H9 (cell line): ENCODE results near the gene NINL. TPM values are rescaled to one million over a fixed set of nuclear protein-coding genes. Genes with fewer than 3 reads are reported as not detected.

Experiments
- DNase-seq: peaks from one replicate; pipeline ENCODE4 v3.0.0-alpha.2; 2017
- H2AFZ ChIP-seq: one replicate; pipeline ENCODE4 v1.6.1; 2013; ENCODE audit warnings: mild to moderate bottlenecking, low read length, control low read depth, moderate library complexity
- H2AK5ac ChIP-seq: 2 replicates; pipeline ENCODE4 v1.6.1; 2013; ENCODE audit warnings: low read length, control low read depth, mixed read lengths; ENCODE audit not compliant: insufficient read length
- H2BK120ac ChIP-seq: one replicate; pipeline ENCODE4 v1.6.1; 2013; ENCODE audit warnings: low read depth, mild to moderate bottlenecking, low read length, control low read depth, inconsistent platforms; ENCODE audit not compliant: poor library complexity, severe bottlenecking
- H2BK12ac ChIP-seq: 2 replicates; pipeline ENCODE4 v1.6.1; 2013; ENCODE audit warnings: low read length, control low read depth, mixed read lengths, low read depth; ENCODE audit not compliant: insufficient read length
- H2BK15ac ChIP-seq: 2 replicates; pipeline ENCODE4 v1.6.1; 2013; ENCODE audit warnings: low read depth, low read length, control low read depth
- H2BK20ac ChIP-seq: one replicate; pipeline ENCODE4 v1.6.1; 2013; ENCODE audit warnings: low read depth, mild to moderate bottlenecking, low read length, control low read depth, inconsistent platforms; ENCODE audit not compliant: poor library complexity, severe bottlenecking
- H2BK5ac ChIP-seq: 2 replicates; pipeline ENCODE4 v1.6.1; 2013; ENCODE audit warnings: low read length, control low read depth, mixed read lengths; ENCODE audit not compliant: insufficient read length
- H3K14ac ChIP-seq: 2 replicates; pipeline ENCODE4 v1.6.1; 2013; ENCODE audit warnings: low read length, control low read depth; ENCODE audit not compliant: insufficient read depth
- H3K18ac ChIP-seq: 2 replicates; pipeline ENCODE4 v1.6.1; 2013; ENCODE audit warnings: low read depth, mild to moderate bottlenecking, mixed read lengths, low read length, control low read depth; ENCODE audit not compliant: insufficient read length
- H3K23ac ChIP-seq: 2 replicates; pipeline ENCODE4 v1.6.1; 2013; ENCODE audit warnings: low read length, control low read depth, mixed read lengths, low read depth; ENCODE audit not compliant: insufficient read length
- H3K23me2 ChIP-seq: 2 replicates; pipeline ENCODE4 v1.6.1; 2013; ENCODE audit warnings: low read depth, mild to moderate bottlenecking, mixed read lengths, low read length, control low read depth; ENCODE audit not compliant: insufficient read length, poor library complexity, severe bottlenecking
- H3K27ac ChIP-seq: 2 replicates; pipeline ENCODE4 v1.5.1; 2013; ENCODE audit warnings: low read length, control low read depth, mixed read lengths, low read depth; ENCODE audit not compliant: insufficient read length
- H3K27me3 ChIP-seq: 2 replicates; pipeline ENCODE4 v1.6.1; 2013; ENCODE audit warnings: low read length, control low read depth, inconsistent platforms; ENCODE audit not compliant: insufficient read depth
- H3K4ac ChIP-seq: 2 replicates; pipeline ENCODE4 v1.6.1; 2013; ENCODE audit warnings: low read depth, mild to moderate bottlenecking, control low read depth, inconsistent platforms, low read length, moderate library complexity
- H3K4me1 ChIP-seq: 2 replicates; pipeline ENCODE4 v1.6.1; 2013; ENCODE audit warnings: low read length, control low read depth, inconsistent platforms; ENCODE audit not compliant: insufficient read depth
- H3K4me2 ChIP-seq: 2 replicates; pipeline ENCODE4 v1.6.1; 2013; ENCODE audit warnings: low read length, control low read depth, mixed read lengths; ENCODE audit not compliant: insufficient read length, insufficient read depth
- H3K56ac ChIP-seq: 2 replicates; pipeline ENCODE4 v1.6.1; 2013; ENCODE audit warnings: low read depth, mild to moderate bottlenecking, mixed read lengths, low read length, control low read depth; ENCODE audit not compliant: insufficient read length
- H3K79me1 ChIP-seq: 2 replicates; pipeline ENCODE4 v1.6.1; 2013; ENCODE audit warnings: low read depth, mild to moderate bottlenecking, moderate library complexity, low read length, control low read depth, inconsistent platforms; ENCODE audit not compliant: insufficient read depth, poor library complexity, severe bottlenecking
- H3K79me2 ChIP-seq: 2 replicates; pipeline ENCODE4 v1.6.1; 2013; ENCODE audit warnings: low read length, control low read depth, inconsistent platforms; ENCODE audit not compliant: insufficient read depth
- H3K9ac ChIP-seq: 2 replicates; pipeline ENCODE4 v1.6.1; 2013; ENCODE audit warnings: low read length, control low read depth, mixed read lengths; ENCODE audit not compliant: insufficient read length; ENCODE audit errors: extremely low read depth
- H3K9me3 ChIP-seq: one replicate; pipeline ENCODE4 v1.6.1; 2013; ENCODE audit warnings: low read depth, low read length, inconsistent platforms; ENCODE audit not compliant: control insufficient read depth
- H3T11ph ChIP-seq: one replicate; pipeline ENCODE4 v1.6.1; 2013; ENCODE audit warnings: mild to moderate bottlenecking, low read length, control low read depth, inconsistent platforms
- H4K20me1 ChIP-seq: one replicate; pipeline ENCODE4 v1.6.1; 2013; ENCODE audit not compliant: control insufficient read depth, insufficient read length, insufficient read depth
- H4K5ac ChIP-seq: 2 replicates; pipeline ENCODE4 v1.6.1; 2013; ENCODE audit warnings: low read depth, mild to moderate bottlenecking, mixed read lengths, low read length, control low read depth; ENCODE audit not compliant: insufficient read length
- H4K8ac ChIP-seq: replicated peaks from 2 replicates; pipeline ENCODE4 v1.6.1; 2013; ENCODE audit warnings: low read length, control low read depth, mixed read lengths, low read depth; ENCODE audit not compliant: insufficient read length
- H4K91ac ChIP-seq: 2 replicates; pipeline ENCODE4 v1.6.1; 2013; ENCODE audit warnings: low read depth, mild to moderate bottlenecking, moderate library complexity, mixed read lengths, low read length, control low read depth; ENCODE audit not compliant: insufficient read length
- H3K27ac Mint-ChIP-seq, 3 experiments: 2 replicates in 2 of 3; 3 replicates in 1 of 3; pipeline ENCODE4 v1.8.0; 2020 to 2021; ENCODE audit warnings: mixed read lengths in 3 of 3, mild to moderate bottlenecking in 1 of 3, moderate library complexity in 1 of 3
- H3K27me3 Mint-ChIP-seq: 2 replicates; pipeline ENCODE4 v1.8.0; 2021; ENCODE audit warnings: low read depth, mild to moderate bottlenecking, moderate library complexity, mixed read lengths
- H3K36me3 Mint-ChIP-seq, 3 experiments: 2 replicates in 2 of 3; 3 replicates in 1 of 3; pipeline ENCODE4 v1.8.0; 2020 to 2021; ENCODE audit warnings: low read depth in 3 of 3, mixed read lengths in 3 of 3; ENCODE audit not compliant: insufficient read depth in 1 of 3
- H3K4me1 Mint-ChIP-seq, 2 experiments: 2 replicates each; pipeline ENCODE4 v1.8.0; 2020; ENCODE audit warnings: mixed read lengths in 2 of 2
- H3K4me3 Mint-ChIP-seq, 2 experiments: 2 replicates in 1 of 2; 3 replicates in 1 of 2; pipeline ENCODE4 v1.8.0; 2020 to 2021; ENCODE audit warnings: mild to moderate bottlenecking in 2 of 2, mixed read lengths in 2 of 2, moderate library complexity in 1 of 2
- H3K9me3 Mint-ChIP-seq, 2 experiments: 2 replicates in 1 of 2; 3 replicates in 1 of 2; pipeline ENCODE4 v1.8.0; 2020; ENCODE audit warnings: mild to moderate bottlenecking in 2 of 2, mixed read lengths in 2 of 2, moderate library complexity in 1 of 2
- CTCF ChIP-seq: fragments of 200-600 bp; sonication (generic); conservative IDR thresholded peaks from 3 replicates; pipeline ENCODE4 v1.8.0; 2021; ENCODE audit warnings: antibody characterized with exemption, mild to moderate bottlenecking
- WGBS: extraction: QIAGEN DNeasy Blood & Tissue Kit; methylation state at CpG from one replicate; pipeline ENCODE4 v1.1.7; 2013; ENCODE audit warnings: missing lambda C conversion rate, low lambda C conversion rate, mixed read lengths; ENCODE audit not compliant: insufficient read length; ENCODE audit errors: extremely low coverage; 5-methylcytosine and 5-hydroxymethylcytosine counted together
- total RNA-seq: library from RNA; stranded (reverse); gene quantifications from 2 replicates; pipeline ENCODE4 v1.2.1, GENCODE V29; 2021

Gene NINL
- total RNA-seq, 1 experiment from 2014 or later, result 34.3 TPM

- H3K23ac ChIP-seq, result no peak overlapping the region
- no peak overlapping the region for H3K27ac ChIP-seq
- H3K23me2 ChIP-seq, result no peaks in the 10 kb centered on the region
- no peak overlapping the region for H4K91ac ChIP-seq
- Mint-ChIP-seq H3K4me1 (peaks cover 21 to 37% of the 10 kb centered on the region in 2 experiments), H3K27me3 (no peaks in the 10 kb centered on the region), H3K27ac (peak overlapping the region; percentile 44 to 86 (median 80); a peak in 6 of 7 replicates), H3K4me3 (no peak overlapping the region), H3K36me3 (peaks cover 27 to 35% (median 32%) of the 10 kb centered on the region in 3 experiments), H3K9me3 (peaks cover 15 to 18% of the 10 kb centered on the region in 2 experiments)
- no peak overlapping the region for H2AFZ ChIP-seq
- H2AK5ac ChIP-seq, result no peak overlapping the region
- TF ChIP-seq CTCF, result peak; percentile 25; the same call in 1 of the 3 replicates
- H4K20me1 ChIP-seq, result peaks cover 2% of the 10 kb centered on the region
- DNase-seq, result no peak
- peaks cover 16% of the 10 kb centered on the region; the same call in 1 of the 2 replicates for H3K79me2 ChIP-seq
- H3K27me3 ChIP-seq, result no peaks in the 10 kb centered on the region
- no peak overlapping the region for H2BK12ac ChIP-seq
- no peak overlapping the region for H3K9ac ChIP-seq
- no peaks in the 10 kb centered on the region for H3K4me1 ChIP-seq
- no peak overlapping the region for H3K14ac ChIP-seq
- H3K9me3 ChIP-seq, result no peaks in the 10 kb centered on the region
- no peak overlapping the region for H2BK5ac ChIP-seq
- no peak overlapping the region for H3T11ph ChIP-seq
- H3K18ac ChIP-seq, result no peak overlapping the region
- no peak overlapping the region for H4K8ac ChIP-seq
- H3K4me2 ChIP-seq, result no peak overlapping the region
- H3K79me1 ChIP-seq, result peaks cover 3% of the 10 kb centered on the region
- H3K56ac ChIP-seq, result no peak overlapping the region
- no peak overlapping the region for H4K5ac ChIP-seq
- H2BK120ac ChIP-seq, result no peak overlapping the region
- no peak overlapping the region for H2BK20ac ChIP-seq
- no peak overlapping the region for H3K4ac ChIP-seq
- H2BK15ac ChIP-seq, result no peak overlapping the region
- WGBS, result no CpG with 5 or more reads among the region's 6 CpGs
These were observed 19.7 kb downstream of the NINL start for GRCh38 chr20:25565578-25566157.
